Nephron progenitor cell (in vitro differentiated cells): ENCODE data around the gene CDKAL1.

ENCODE experiments used
- DNase-seq: peaks from one replicate; pipeline ENCODE4 v3.0.0; 2021
- H3K27ac Mint-ChIP-seq: 2 replicates; pipeline ENCODE4 v1.8.0; 2021; ENCODE audit warnings: mild to moderate bottlenecking, moderate library complexity, mixed read lengths
- H3K27me3 Mint-ChIP-seq: 2 replicates; pipeline ENCODE4 v1.8.0; 2021; ENCODE audit warnings: mild to moderate bottlenecking, low read depth, mixed read lengths; ENCODE audit not compliant: poor library complexity
- H3K36me3 Mint-ChIP-seq: 2 replicates; pipeline ENCODE4 v1.8.0; 2021; ENCODE audit warnings: low read depth, mixed read lengths
- H3K4me1 Mint-ChIP-seq: 2 replicates; pipeline ENCODE4 v1.8.0; 2021; ENCODE audit warnings: mixed read lengths
- H3K4me3 Mint-ChIP-seq: 2 replicates; pipeline ENCODE4 v1.8.0; 2021; ENCODE audit warnings: mild to moderate bottlenecking, moderate library complexity, mixed read lengths
- H3K9me3 Mint-ChIP-seq: 2 replicates; pipeline ENCODE4 v1.8.0; 2021; ENCODE audit warnings: mild to moderate bottlenecking, moderate library complexity, mixed read lengths
- TF ChIP-seq, protein P1 (sequence below): fragments of 200-600 bp; sonication (generic); IDR thresholded peaks from 2 replicates; pipeline ENCODE4 v1.5.0; 2021; ENCODE audit warnings: antibody characterized with exemption

The CDKAL1 gene

GRCh38 chr6:20559924-20560551 is 25.8 kb downstream of the CDKAL1 start:
- no peak overlapping the region for H3K4me3 Mint-ChIP-seq
- H3K9me3 Mint-ChIP-seq: no peaks in the 10 kb centered on the region
- peaks cover 28% of the 10 kb centered on the region for H3K4me1 Mint-ChIP-seq
- DNase-seq: no peak
- H3K27ac Mint-ChIP-seq: no peak overlapping the region
- no peaks in the 10 kb centered on the region for H3K27me3 Mint-ChIP-seq
- TF ChIP-seq, protein P1, sequence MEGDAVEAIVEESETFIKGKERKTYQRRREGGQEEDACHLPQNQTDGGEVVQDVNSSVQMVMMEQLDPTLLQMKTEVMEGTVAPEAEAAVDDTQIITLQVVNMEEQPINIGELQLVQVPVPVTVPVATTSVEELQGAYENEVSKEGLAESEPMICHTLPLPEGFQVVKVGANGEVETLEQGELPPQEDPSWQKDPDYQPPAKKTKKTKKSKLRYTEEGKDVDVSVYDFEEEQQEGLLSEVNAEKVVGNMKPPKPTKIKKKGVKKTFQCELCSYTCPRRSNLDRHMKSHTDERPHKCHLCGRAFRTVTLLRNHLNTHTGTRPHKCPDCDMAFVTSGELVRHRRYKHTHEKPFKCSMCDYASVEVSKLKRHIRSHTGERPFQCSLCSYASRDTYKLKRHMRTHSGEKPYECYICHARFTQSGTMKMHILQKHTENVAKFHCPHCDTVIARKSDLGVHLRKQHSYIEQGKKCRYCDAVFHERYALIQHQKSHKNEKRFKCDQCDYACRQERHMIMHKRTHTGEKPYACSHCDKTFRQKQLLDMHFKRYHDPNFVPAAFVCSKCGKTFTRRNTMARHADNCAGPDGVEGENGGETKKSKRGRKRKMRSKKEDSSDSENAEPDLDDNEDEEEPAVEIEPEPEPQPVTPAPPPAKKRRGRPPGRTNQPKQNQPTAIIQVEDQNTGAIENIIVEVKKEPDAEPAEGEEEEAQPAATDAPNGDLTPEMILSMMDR: no peak
- peaks cover 19% of the 10 kb centered on the region for H3K36me3 Mint-ChIP-seq

DNA sequence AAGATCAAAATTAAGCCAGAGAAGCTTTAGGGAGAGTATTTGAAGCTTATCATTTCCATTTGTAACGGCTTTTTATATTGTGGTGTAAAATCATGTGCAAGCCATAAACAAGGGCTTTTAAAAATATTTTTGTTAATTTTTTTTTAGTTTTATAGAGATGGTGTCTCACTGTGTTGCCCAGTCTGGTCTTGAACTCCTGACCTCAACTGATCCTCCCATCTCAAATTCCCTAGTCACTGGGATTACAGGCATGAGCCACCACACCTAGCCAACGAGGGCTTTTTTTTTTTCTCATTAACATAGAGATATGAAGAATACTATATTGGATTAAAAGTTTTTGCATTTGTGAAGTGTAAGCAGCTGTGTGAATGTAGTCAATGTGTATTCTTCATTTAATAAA is 29.1 kb downstream of the CDKAL1 start:
- no peaks in the 10 kb centered on the region for H3K27me3 Mint-ChIP-seq
- H3K9me3 Mint-ChIP-seq: peaks cover 3% of the 10 kb centered on the region
- peaks cover 26% of the 10 kb centered on the region for H3K4me1 Mint-ChIP-seq
- DNase-seq: no peak
- H3K36me3 Mint-ChIP-seq: peaks cover 12% of the 10 kb centered on the region
- TF ChIP-seq, protein P1: no peak
- H3K4me3 Mint-ChIP-seq: no peak overlapping the region
- H3K27ac Mint-ChIP-seq: no peak overlapping the region

DNA sequence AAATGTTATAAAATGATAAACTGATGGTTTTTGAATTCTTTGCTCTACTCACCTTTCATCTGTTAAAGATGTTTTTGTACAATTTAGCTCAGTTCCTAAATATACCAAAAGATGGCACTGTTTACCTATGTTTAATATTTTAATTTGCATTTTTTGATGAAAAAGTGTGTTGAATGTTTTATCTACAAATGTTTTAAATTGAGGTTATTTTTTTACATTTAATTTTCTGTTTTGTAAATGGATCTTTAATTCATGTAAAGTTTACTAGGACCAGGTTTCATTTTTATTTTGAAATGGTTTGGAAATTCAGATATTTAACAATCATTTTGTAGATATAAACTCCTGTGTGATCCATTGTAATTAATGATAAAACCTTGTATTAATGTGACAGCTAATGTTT is 30.0 kb downstream of the CDKAL1 start:
- no peaks in the 10 kb centered on the region for H3K27me3 Mint-ChIP-seq

GRCh38 chr6:20564777-20565176 is 30.5 kb downstream of the CDKAL1 start:
- Mint-ChIP-seq H3K4me1 (peaks cover 12% of the 10 kb centered on the region), H3K36me3 (peaks cover 22% of the 10 kb centered on the region), H3K9me3 (peaks cover 6% of the 10 kb centered on the region), H3K27me3 (no peaks in the 10 kb centered on the region), H3K4me3 (no peak overlapping the region), H3K27ac (no peak overlapping the region)
- no peak for DNase-seq
- TF ChIP-seq, protein P1: no peak

More for the DNA sequence above, 30.0 kb downstream of the CDKAL1 start:
- Mint-ChIP-seq H3K4me1 (peaks cover 17% of the 10 kb centered on the region), H3K36me3 (peaks cover 17% of the 10 kb centered on the region), H3K9me3 (peaks cover 6% of the 10 kb centered on the region), H3K27ac (no peak overlapping the region), H3K4me3 (no peak overlapping the region)
- TF ChIP-seq, protein P1: peak; percentile 74
- no peak for DNase-seq

GRCh38 chr6:20565342-20565741 is 31.1 kb downstream of the CDKAL1 start:
- peaks cover 23% of the 10 kb centered on the region for H3K36me3 Mint-ChIP-seq
- peaks cover 6% of the 10 kb centered on the region for H3K4me1 Mint-ChIP-seq
- no peak for DNase-seq
- peaks cover 6% of the 10 kb centered on the region for H3K9me3 Mint-ChIP-seq
- TF ChIP-seq, protein P1: no peak
- H3K27me3 Mint-ChIP-seq: no peaks in the 10 kb centered on the region
- no peak overlapping the region for H3K27ac Mint-ChIP-seq
- no peak overlapping the region for H3K4me3 Mint-ChIP-seq

DNA sequence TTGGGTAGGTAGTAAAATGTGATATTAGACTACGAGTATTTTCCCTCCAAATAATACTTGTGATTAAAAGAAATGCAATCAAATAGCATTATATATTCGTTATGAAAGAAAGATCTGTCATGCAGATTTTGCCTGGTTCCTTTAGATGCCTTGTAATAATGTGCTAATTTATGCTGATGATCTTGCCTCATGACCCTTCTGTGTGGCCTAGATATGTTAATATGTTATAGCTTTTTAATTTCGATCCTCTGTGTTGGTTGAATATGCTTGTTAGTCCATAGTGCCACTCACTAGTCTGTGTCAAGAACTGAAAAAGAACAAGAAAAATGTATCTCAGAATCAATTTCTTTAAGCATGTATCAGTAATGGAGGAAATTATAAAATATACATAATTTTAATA is 31.9 kb downstream of the CDKAL1 start:
- H3K36me3 Mint-ChIP-seq: peaks cover 23% of the 10 kb centered on the region

More for the DNA sequence above, 31.9 kb downstream of the CDKAL1 start:
- no peak for DNase-seq
- H3K9me3 Mint-ChIP-seq: peaks cover 6% of the 10 kb centered on the region
- H3K4me3 Mint-ChIP-seq: no peak overlapping the region
- no peak overlapping the region for H3K27ac Mint-ChIP-seq
- peaks cover 4% of the 10 kb centered on the region for H3K4me1 Mint-ChIP-seq
- TF ChIP-seq, protein P1: no peak
- no peaks in the 10 kb centered on the region for H3K27me3 Mint-ChIP-seq
